Measurements from ENCODE around the gene PPP2R5C.
A peak's percentile ranks its signal among the peaks of the same experiment; 100 is the strongest.
"Not testable (repeated sequence)": the region's sequence is repeated elsewhere in the genome, so short reads cannot be mapped to it uniquely, and the experiment has no call there.

The PPP2R5C gene

DNA sequence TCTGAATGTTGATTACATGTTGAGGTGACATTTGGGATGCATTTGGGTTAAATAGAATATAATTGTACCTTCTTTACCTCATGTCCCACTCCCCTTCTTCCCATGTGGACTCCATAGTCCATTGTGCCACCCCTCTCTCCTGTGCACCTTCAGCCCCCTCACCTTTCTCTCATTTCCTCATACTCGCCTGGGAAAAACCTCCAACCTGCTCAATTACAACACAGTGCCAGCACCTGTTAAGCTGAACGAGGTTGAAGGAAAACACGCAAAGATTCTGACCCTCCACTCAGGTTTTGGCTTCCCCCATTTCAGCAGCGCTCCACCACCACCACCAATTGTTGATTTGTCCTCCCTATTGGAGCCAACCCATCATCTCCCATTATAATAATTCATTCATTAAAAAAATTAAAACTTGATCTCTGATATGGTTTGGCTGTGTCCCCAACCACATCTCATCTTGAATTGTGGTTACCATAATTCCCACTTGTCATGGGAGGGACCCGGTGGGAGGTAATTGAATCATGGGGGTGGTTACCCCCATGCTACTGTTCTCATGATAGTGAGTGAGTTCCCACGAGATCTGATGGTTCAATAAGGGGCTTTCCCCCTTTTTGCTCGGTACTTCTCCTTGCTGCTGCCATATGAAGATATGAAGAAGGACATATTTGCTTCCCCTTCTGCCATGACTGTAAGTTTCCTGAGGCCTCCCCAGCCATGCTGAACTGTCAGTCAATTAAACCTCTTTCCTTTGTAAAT is 33.7 kb upstream of the PPP2R5C start:
- DNase-seq = no peak

DNA sequence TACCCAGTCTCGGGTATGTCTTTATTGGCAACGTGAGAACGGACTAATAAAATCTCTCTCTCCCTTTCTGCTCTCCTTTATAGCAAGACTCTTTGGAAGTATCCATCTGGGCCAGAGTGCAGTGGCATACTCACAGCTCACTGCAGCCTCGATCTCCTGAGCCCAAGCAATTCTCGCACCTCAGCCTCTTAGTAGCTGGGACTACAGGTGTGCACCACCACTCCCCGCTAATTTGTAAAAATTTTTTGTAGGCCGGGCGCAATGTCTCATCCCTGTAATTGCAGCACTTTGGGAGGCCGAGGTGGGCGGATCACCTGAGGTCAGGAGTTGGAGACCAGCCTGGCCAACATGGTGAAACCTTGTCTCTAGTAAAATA is 33.2 kb upstream of the PPP2R5C start:
- no peak for DNase-seq

DNA sequence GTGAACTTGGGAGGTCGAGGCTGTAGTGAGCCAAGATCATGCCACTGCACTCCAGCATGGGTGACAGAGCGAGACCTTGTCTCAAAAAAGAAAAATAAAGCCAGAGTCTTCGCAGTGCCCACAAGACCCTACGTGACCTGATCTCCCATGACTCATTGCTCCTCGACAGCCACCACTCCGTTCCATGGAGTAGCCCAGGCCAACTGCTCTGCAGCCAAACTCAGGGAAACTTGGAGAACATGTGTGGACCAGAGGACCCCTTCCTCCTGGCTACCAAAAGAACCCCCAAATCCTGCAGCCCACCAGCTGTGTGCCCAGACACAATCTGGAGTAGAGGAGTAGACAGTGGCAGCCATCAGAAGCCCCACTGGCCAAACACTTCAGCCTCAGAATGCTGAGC is 32.1 kb upstream of the PPP2R5C start:
- DNase-seq = no peak

DNA sequence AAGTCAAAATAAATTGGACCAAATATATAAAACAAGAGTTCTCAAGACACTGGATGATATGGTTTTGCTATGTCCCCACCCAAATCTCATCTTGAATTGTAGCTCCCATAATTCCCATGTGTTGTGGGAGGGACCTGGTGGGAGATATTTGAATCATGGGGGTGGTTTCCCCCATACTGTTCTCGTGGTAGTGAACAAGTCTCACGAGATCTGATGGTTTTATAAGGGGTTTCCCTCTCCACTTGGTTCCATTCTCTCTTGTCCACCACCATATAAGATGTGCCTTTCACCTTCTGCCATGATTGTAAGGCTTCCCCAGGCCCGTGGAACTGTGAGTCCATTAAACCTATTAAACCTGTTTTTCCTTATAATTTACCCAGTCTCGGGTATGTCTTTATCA is 31.4 kb upstream of the PPP2R5C start:
- not testable (repeated sequence) for DNase-seq

DNA sequence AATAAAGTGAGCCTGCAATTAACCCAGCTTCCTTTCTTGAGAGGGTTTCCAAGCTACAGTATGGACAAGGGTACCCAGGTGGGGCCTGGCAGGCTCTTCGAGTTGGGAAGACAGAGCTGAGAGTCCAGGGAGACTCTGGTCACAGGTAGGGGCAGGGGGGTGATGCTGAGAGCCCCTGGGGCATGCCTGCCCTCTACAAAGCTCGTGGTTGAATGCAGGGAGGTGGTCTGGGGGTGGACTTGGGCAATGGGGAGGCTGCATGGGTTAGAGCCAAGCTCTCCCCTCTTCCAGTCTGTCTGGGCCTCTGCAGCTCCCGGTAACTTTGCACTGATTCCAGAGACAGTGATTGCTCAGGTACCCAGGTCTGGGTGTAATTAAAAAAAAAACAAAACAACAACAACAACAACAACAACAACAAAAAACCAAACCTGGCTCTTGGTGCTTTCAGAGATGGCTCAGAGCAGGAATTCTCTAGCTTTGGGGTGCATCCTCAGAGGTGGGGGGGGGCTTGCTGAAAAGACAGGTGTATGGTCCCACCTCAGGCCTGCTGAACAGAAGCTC is 30.8 kb upstream of the PPP2R5C start:
- no peak for DNase-seq

DNA sequence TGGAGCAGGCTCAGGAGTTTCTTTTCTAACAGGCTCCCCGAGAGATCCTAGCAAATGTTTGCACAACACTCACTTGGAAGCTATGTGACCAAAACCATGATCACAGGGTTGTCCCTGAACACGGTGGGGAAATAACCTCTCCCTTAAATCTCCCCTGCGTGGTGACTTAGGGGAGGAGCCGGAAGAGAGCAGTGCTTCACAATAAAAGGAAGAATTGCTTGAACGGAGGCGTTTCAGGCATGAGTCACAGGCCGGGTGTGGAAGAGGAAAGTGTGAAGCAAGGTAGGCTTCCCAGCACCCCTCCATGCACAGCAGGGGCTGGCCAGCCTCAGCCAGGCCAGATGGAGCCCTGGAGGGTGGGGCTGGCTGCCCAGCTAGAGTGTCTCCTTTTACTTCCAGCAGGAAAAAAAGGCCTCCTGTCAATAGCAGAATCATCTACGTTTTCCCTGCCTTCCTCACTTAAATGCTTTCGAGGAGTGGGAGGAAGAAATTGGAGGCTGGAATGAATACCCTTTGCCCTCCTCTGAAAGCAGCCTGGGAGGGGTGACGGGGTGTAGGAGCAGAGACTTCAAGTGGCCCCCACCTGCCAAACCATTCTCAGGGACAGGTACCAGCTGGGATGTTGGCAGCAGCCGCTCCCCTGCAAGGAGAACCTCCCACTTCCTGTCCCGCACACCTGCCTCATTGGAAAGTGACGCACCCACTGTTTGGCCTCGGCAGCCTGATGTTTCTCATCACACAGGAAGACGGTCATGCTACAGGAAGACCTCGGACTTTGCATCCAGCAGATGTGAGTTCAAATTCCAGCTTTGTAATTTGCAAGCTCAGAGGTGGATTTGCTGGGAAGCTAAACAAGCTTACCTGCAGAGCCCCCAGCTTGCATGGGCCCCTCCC is 30.1 kb upstream of the PPP2R5C start:
- peak; percentile 92 for DNase-seq

DNA sequence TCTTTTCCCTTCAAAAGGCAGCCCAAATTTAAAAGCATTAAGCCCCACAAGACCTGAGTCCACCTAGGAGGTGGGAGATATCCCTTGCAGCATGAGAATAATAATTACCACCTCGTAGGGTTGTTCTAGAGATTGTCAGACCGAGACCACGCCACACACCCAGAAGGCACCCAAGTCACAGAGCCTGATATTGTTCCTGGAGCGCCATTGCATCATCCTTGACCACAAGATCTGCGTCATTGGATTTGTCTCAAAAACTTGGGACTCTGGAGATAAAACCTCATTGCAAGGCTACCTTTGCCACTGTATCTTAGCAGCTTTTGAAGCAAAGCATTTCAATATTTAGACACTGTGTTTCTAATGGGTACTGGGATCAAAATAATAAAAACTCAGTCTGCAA is 29.4 kb upstream of the PPP2R5C start:
- DNase-seq = no peak

DNA sequence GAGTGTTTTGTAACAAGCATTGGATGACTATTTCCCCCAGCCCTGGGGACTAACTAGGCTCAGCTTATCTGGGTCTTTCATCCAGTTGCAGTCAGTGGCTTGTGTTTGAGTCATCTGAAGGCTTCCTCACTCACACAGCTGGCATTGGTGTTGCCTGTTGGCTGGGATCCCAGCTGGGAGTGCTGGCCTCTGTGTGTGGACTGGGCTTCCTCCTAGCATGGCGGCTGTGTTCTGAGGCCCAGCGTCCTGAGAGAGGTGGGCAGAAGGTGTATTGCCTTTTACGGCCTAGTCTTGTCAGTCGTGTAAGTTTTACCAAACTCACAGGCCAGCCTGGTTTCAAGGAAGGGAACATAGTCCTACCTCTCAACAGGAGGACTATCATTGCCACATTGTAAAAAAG is 28.3 kb upstream of the PPP2R5C start:
- no peak for DNase-seq

DNA sequence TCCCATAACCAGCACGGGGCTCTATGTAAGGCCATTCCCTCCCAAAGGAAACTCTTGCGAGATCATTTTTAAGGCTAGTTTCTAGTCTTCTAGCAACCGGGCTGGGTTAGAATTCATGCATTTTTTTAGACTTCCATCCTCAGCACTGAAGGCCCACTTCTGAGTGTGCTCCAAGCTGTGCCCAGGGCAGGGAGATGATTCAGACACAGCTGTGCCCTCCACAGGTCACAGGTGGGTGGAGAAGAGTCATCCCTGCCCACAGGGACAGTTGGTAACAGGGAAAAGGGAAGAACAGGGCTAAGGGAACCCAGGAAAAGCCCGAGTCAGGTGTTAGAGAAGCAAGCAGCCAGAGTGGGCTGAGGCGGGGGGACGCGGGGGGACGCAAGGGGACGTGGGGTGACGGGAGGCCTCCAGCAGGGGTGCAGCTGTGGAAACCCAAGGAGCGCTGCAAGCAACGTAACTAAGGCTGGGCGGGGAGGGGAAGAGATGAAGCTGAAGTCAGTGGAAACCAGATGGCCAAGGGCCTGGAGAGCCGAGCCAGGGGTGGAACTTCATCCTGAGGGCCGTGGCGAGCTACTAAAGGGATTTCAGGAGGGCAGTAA is 27.2 kb upstream of the PPP2R5C start:
- DNase-seq = no peak

DNA sequence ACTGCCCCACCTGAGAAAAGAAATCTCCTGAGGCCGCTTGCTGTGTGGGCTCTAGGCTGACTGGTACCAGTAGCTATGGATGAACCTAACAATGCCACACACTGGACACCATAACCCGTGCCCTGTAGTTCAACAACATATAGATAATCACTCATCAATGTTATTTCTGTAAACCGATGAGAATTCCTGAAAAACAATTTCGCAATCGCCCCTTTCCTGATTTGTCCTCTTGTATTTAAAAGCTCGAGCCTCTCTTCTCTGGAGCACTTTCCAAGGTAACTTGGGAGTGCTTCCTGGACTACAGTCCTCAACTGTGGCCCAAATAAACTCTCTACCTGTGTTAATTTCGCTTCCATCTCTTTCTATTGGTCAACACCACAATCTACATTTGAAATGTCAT is 26.1 kb upstream of the PPP2R5C start:
- no peak for DNase-seq

DNA sequence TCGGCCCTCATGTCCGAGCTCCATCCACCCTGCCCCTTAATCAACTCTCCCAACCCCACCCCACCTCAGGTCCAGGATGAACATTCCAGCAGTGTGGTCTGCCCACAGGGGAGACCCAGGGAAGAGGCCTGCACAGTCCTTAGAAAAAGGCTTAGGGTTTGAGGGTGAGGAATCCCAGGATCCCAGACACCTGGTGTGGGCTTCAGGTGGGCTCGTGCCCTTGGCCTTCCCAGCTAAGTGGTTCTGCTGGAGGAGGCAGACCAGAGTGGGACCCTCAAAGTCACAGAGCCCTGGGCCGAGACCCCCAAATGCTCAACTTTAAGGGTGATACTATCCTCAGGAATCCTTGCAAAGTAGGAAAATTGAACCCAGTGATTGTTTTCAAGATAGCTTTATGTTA is 25.4 kb upstream of the PPP2R5C start:
- DNase-seq = no peak

DNA sequence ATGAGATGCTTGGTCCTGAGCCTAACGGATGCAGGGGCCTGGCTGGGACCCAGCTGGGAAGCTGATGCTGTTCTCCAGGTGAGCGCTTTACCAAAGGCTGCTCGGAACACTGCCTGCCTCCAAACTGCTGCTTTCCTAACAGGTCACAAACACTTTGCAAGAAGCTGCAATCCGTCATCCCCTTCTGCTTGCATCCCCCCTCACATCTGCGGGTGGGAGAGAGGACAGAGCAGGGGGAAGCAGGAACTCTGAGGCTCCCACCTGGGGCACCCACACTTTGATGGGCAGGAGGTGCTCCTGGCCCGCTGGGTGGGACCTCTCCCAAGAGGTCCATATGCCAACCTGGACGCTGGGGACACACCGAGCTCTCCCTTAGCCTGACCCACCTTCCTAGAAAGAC is 24.9 kb upstream of the PPP2R5C start:
- no peak for DNase-seq

DNA sequence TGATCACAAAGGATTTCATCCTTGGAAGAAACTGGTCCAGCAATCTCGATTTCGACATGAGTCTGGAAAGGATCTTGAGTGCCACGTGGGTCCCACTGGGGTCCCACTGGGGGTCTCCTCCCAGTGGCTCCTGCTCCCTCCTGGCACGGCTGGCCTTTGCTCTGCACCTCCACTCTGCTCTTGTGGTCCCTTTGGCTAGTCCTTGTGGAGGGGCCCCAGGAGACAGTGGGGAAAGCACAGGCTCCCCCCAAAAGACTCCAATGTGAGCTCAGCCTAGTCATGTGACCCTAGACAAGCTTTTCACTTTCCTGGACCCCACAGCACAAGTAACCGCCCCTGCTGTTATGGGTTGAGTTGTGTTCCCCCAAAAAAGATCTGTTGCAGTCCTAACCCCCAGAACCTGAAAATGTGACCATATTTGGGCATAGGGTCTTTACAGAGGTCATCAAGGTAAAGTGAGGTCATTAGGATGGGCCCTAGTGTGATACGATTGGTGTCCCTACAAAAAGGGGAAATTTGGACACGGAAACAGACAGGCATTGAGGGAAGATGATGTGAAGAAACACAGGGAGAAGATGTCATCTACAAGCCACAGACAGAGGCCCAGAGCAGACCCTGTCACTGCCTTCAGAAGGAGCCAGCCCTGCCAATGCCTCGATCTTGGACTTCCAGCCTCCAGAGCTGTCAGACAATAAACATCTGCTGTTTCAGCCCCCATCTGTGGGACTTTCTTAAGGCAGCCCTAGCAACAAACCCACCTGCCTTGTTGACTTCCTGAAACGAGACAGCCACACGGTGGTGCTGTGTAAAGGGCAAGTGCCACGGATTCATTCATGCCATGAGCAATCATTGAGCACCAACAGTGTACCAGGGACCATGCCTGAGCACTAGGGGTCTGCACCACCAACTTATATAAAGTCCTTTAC is 23.8 kb upstream of the PPP2R5C start:
- peak; percentile 24 for DNase-seq

DNA sequence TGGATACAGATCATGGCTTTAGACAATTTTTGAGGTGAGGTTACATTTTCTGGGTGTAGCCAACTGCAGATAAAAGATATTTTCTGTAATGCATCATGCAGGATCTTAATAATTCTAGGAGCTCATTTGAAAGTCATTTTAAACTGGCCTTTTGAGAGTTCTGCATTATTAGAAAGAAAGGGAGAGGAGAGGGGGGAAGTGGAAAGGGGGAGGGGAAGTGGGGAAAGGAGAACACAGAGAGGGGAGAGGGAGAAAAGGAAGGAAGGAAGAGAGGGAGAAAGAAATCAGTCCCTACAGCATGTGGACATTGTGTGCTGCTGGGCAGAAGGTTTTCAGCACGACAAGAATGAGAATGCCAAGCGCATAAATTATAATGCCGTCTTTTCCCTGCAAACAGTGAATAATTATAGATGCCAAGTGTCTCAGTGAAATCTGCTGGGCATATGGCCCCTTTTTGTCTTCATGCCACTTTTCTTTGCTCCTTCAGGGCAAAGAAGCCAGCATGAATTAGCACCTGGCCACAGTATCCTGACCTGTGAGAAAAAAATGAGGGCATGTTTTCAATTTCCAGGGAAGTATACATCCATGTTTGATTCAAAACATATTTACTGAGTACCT is 22.7 kb upstream of the PPP2R5C start:
- no peak for DNase-seq

DNA sequence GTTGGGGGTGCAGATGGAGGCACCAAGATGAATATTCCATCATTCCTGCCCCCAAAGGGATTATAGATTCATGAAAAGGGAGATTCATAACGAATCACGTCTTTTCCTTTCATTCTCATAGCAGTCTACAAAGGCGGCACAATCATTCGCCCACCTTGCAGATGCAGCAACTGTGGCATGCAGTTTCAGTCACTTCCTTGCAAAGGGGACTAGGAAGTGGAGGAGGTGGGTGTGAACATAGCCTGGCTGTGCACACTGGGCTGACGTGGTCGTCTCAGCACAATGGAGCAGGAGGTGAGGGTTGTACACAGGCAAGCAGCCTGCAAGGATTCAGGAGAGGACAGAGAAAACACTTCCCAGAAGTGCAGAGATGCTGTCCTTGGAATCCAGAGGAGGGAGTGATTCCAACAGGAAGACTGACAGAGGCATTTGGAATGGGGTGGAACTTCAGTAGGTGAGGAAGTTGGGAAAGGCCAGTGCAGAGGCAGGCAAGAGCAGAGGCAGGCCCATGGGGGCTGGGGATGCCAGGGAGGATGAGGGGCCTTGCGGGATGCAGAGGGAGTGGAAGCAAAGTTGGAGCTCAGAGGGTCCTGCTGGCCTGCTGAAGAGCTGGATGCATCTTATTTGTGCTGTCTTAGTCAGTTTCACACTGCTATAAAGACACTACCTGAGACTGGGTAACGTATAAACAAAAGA is 21.9 kb upstream of the PPP2R5C start:
- DNase-seq = no peak

DNA sequence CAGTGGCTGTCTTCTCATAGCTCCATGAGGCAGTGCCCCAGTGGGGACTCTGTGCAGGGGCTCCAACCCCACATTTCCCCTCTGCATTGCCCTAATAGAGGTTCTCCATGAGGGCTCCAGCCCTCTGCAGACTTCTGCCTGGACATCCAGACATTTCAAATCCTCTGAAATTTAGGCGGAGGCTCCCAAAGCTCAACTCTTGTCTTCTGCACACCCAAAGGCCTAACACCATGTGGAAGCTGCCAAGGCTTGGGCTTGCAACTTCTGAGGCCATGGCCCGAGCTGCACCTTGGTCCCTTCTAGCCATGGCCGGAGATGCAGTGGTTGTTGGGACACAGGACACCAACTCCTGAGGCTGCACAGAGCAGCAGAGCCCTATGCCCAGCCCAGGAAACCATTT is 20.5 kb upstream of the PPP2R5C start:
- DNase-seq = no peak

DNA sequence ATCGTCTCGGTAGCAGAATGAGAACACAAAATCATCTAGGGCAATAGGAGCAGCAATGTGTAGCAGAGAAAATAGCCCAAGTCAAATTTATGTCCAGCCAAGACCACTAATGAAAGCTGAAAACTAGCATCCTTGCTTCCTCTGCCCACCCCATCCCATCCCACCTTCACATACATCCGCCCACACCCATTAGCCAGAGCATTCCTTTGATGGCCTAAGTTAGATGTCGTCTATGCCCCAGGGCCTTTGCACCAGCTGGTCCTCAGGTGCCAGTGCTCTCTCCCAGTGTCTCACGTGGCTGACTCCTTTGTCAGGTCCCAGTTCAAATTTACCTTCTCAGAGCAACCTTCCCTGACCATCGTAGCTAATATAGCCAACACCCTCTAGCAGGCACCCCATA is 17.8 kb upstream of the PPP2R5C start:
- no peak for DNase-seq

DNA sequence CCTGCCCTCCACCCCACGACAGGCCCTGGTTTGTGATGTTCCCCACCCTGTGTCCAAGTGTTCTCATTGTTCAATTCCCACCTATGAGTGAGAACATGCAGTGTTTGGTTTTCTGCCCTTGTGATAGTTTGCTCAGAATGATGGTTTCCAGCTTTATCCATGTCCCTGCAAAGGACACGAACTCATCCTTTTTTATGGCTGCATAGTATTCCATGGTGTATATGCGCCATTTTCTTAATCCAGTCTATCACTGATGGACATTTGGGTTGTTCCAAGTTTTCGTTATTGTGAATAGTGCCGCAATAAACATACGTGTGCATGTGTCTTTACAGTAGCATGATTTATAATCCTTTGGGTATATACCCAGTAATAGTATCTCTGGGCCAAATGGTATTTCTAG is 17.1 kb upstream of the PPP2R5C start:
- not testable (repeated sequence) for DNase-seq

DNA sequence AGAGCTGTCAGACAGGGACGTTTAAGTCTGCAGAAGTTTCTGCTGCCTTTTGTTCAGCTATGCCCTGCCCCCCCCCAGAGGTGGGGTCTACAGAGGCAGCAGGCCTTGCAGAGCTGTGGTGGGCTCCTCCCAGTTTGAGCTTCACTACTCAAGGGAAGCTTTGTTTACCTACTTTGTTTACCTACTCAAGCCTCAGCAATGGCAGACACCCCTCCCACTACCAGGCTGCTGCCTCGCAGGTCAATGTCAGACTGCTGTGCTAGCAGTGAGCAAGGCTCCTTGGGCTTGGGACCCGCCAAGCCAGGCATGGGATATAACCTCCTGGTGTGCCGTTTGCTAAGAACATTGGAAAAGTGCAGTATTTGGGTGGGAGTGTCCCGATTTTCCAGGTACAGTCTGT is 11.8 kb upstream of the PPP2R5C start:
- DNase-seq = not testable (repeated sequence)

DNA sequence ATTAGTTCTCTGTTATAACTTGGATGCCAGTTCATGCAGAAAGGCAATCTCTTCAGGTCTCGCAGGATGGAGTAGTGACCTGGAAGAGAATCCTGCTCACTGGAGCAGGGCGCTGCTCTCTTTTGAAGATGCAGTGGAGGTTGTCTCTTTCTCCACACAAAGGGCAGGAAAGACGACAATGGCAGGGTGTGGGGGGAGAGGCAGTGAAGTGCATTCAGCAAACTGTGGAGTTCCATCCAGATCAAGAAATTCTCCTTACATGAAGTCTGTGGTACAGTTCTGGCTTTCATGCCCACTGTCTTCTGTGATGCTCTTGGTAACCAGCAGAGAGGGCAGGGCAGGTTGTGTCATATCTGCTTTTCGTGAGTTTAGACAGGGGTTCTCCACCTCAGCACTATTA is 6.6 kb upstream of the PPP2R5C start:
- no peak for DNase-seq

DNA sequence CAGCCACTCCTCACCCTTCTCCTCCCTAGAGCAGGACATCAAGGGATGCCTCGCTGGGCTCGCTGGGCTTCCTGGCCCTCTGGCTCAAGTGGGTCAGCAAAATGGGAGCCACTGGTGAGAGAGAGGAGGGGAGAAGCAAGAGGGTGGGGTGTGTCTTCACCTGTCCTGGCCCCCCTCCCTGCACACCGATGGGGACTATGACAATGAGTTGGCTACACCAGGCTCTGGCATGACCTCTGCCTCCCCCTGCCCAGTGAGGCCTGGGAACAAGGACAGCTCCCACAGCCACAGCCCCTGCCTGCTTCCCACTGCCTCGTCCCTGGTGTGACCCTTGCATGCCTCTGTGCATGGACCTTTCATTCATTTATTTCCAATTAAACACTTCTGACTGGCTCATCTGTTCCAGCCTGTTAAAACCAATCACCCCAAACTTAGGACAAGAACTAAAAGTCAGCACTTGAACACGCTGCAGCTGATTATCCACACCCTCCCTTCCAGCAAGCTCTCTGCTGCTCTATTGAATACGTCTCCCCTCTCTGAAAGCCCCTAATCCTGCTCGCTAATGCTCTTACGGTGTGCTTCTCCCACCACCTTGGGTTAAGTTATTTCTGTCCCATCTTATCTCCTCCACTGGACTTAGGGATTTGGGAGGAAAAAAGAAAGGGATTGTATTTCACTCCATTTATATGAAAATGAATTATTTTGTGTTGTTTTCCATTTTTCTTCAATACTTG is 5.8 kb upstream of the PPP2R5C start:
- no peak for DNase-seq
